ENCODE results near the gene ANO10.

The ANO10 gene

DNA sequence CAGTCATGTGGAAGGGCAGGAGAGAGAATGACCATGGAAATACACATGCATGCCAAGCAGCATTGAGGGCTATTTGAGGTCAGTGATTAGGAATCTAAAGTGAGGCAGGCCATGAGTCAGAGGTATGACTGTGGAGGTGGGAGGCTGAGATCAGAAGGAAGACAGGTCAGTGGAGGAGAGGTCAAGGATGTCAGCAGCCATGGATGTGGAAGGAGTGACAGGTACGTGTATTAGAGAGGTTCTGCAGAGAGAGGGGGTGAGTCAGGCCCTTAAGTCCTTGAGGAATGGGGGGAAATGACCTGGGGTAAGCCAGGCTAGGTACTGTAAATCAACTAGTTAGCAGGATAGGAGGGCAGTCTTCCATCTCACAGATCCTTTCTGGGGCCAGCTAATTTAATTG lies 166.6 kb downstream of the ANO10 start:
- no peak overlapping the region for H3K27ac ChIP-seq (ENCODE audit: low read depth, low read length, poor library complexity, severe bottlenecking)
- TF ChIP-seq EZH2 (IDR thresholded peaks at IDR 0.05; ENCODE audit: borderline replicate concordance, low read length): no peak
- TF ChIP-seq, protein P1, sequence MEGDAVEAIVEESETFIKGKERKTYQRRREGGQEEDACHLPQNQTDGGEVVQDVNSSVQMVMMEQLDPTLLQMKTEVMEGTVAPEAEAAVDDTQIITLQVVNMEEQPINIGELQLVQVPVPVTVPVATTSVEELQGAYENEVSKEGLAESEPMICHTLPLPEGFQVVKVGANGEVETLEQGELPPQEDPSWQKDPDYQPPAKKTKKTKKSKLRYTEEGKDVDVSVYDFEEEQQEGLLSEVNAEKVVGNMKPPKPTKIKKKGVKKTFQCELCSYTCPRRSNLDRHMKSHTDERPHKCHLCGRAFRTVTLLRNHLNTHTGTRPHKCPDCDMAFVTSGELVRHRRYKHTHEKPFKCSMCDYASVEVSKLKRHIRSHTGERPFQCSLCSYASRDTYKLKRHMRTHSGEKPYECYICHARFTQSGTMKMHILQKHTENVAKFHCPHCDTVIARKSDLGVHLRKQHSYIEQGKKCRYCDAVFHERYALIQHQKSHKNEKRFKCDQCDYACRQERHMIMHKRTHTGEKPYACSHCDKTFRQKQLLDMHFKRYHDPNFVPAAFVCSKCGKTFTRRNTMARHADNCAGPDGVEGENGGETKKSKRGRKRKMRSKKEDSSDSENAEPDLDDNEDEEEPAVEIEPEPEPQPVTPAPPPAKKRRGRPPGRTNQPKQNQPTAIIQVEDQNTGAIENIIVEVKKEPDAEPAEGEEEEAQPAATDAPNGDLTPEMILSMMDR (IDR thresholded peaks at IDR 0.05; ENCODE audit: low read length): no peak
- no peaks in the 10 kb centered on the region for H3K4me1 ChIP-seq (ENCODE audit: insufficient read depth, low read length, severe bottlenecking)
- no peaks in the 10 kb centered on the region for H3K9me2 ChIP-seq (ENCODE audit: low read depth, low read length)
- no peak overlapping the region for H3K4me3 ChIP-seq (ENCODE audit: low read depth, low read length, poor library complexity, severe bottlenecking)
- H3K4me2 ChIP-seq (ENCODE audit: low read length): no peak overlapping the region
- no peaks in the 10 kb centered on the region for H3K27me3 ChIP-seq (ENCODE audit: insufficient read depth, low read length)
- no peaks in the 10 kb centered on the region for H3K9me3 ChIP-seq (ENCODE audit: low read length)
- H2AFZ ChIP-seq (ENCODE audit: low read length): no peak overlapping the region
- no peaks in the 10 kb centered on the region for H3K79me2 ChIP-seq (ENCODE audit: insufficient read depth, low read length)
- H3K36me3 ChIP-seq (ENCODE audit: insufficient read depth, low read length): no peaks in the 10 kb centered on the region
- H3K9ac ChIP-seq (ENCODE audit: low read length): no peak overlapping the region
- H4K20me1 ChIP-seq (ENCODE audit: insufficient read depth, low read length): no peaks in the 10 kb centered on the region
- no peaks in the 10 kb centered on the region for H3F3A ChIP-seq (ENCODE audit: insufficient read depth, low read length)

DNA sequence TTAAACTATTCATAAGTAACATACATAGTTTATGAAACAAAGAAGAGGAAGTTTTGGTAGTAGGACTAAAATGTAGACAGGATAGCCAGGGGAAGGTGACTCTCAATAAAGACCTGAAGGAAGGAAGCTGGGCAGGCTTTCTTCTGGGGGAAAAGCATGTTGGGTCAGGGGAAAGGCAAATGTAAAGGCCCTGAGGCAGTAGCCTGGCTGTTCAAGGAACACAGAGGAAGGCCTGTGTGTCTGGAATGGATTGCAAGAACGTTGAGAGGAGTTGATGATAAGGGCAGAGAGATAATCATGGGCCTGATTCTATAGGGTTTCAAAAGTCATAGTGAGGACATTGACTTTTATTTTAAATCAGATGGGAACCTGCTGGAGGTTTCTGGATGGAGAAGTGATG lies 167.8 kb downstream of the ANO10 start:
- Histone ChIP-seq H3K9ac (ENCODE audit: low read length) (no peak overlapping the region), H3K9me3 (ENCODE audit: low read length) (no peaks in the 10 kb centered on the region), H3K9me2 (ENCODE audit: low read depth, low read length) (no peaks in the 10 kb centered on the region), H3K4me2 (ENCODE audit: low read length) (no peak overlapping the region), H3K27me3 (ENCODE audit: insufficient read depth, low read length) (no peaks in the 10 kb centered on the region), H3K36me3 (ENCODE audit: insufficient read depth, low read length) (no peaks in the 10 kb centered on the region), H4K20me1 (ENCODE audit: insufficient read depth, low read length) (no peaks in the 10 kb centered on the region), H3K27ac (ENCODE audit: low read depth, low read length, poor library complexity, severe bottlenecking) (no peak overlapping the region), H3K4me1 (ENCODE audit: insufficient read depth, low read length, severe bottlenecking) (no peaks in the 10 kb centered on the region), H3F3A (ENCODE audit: insufficient read depth, low read length) (no peaks in the 10 kb centered on the region), H3K4me3 (ENCODE audit: low read depth, low read length, poor library complexity, severe bottlenecking) (no peak overlapping the region), H2AFZ (ENCODE audit: low read length) (no peak overlapping the region), H3K79me2 (ENCODE audit: insufficient read depth, low read length) (no peaks in the 10 kb centered on the region)
- TF ChIP-seq, protein P1 (IDR thresholded peaks at IDR 0.05; ENCODE audit: low read length): no peak
- no peak for TF ChIP-seq EZH2 (IDR thresholded peaks at IDR 0.05; ENCODE audit: borderline replicate concordance, low read length)

DNA sequence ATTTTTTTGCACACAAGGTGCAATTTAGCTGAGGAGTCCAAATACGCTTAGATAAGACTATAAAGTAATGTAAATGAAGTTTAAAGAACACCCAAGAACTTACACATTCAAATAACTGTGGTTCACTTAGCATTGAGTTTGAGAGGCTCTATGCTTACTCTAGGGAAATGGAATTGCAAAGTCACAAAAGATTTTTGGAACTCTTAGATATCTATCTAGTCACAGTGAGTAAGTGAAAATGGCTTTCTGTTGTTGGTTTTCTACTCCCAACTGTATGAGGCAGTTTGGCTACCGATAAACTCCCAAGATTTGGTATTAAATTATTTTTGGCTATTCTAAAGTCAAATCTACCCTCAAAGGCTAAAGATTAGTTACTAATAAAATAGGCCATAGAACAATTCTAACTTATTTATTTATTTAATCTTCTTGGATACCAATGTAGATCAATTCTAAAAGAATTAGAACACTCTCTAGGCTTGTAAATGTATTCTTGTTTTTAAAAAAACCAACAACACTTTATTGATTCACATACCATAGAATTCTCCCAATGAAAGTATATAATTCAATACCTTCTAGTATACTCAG lies 170.0 kb downstream of the ANO10 start:
- Histone ChIP-seq H3K27me3 (ENCODE audit: insufficient read depth, low read length) (no peaks in the 10 kb centered on the region), H3K27ac (ENCODE audit: low read depth, low read length, poor library complexity, severe bottlenecking) (no peak overlapping the region), H2AFZ (ENCODE audit: low read length) (no peak overlapping the region), H3K4me3 (ENCODE audit: low read depth, low read length, poor library complexity, severe bottlenecking) (no peak overlapping the region), H3K36me3 (ENCODE audit: insufficient read depth, low read length) (no peaks in the 10 kb centered on the region), H4K20me1 (ENCODE audit: insufficient read depth, low read length) (no peaks in the 10 kb centered on the region), H3K79me2 (ENCODE audit: insufficient read depth, low read length) (no peaks in the 10 kb centered on the region), H3F3A (ENCODE audit: insufficient read depth, low read length) (no peaks in the 10 kb centered on the region), H3K9ac (ENCODE audit: low read length) (no peak overlapping the region), H3K9me2 (ENCODE audit: low read depth, low read length) (no peaks in the 10 kb centered on the region), H3K4me1 (ENCODE audit: insufficient read depth, low read length, severe bottlenecking) (no peaks in the 10 kb centered on the region), H3K4me2 (ENCODE audit: low read length) (no peak overlapping the region), H3K9me3 (ENCODE audit: low read length) (no peaks in the 10 kb centered on the region)
- TF ChIP-seq, protein P1 (IDR thresholded peaks at IDR 0.05; ENCODE audit: low read length): no peak
- TF ChIP-seq EZH2 (IDR thresholded peaks at IDR 0.05; ENCODE audit: borderline replicate concordance, low read length): no peak

Measured in OCI-LY1 (cell line).